K562 (cell line): ENCODE results near the gene FAM171A2. TPM values are rescaled to one million over a fixed set of nuclear protein-coding genes. Genes with fewer than 3 reads are reported as not detected.
A peak's percentile ranks its signal among the peaks of the same experiment; 100 is the strongest.

ENCODE experiments used
- ADNP ChIP-seq: fragments of 200-800 bp; sonication (Bioruptor generic); IDR thresholded peaks from 2 replicates; pipeline ENCODE4 v1.6.1; 2016; ENCODE audit warnings: missing genetic modification characterization, missing compliant biosample characterization
- ATF7 ChIP-seq: fragments of 450-650 bp; IDR thresholded peaks from 2 replicates; pipeline ENCODE4 v1.7.1; 2014; ENCODE audit warnings: mild to moderate bottlenecking, moderate library complexity
- BRD4 ChIP-seq: fragments of 200-600 bp; sonication (generic); IDR thresholded peaks from 2 replicates; pipeline ENCODE4 v1.6.1; 2017; ENCODE audit warnings: inconsistent platforms
- NONO ChIP-seq, 2 experiments: fragments of 200-400 bp in 1 of 2; fragments of 450-650 bp in 1 of 2; formaldehyde crosslinking in 1 of 2; IDR thresholded peaks; 2 replicates each; pipeline ENCODE4 v1.6.1; 2017; ENCODE audit warnings: low read depth in 2 of 2, mild to moderate bottlenecking in 2 of 2, moderate library complexity in 2 of 2, low read length in 1 of 2
- NR3C1 ChIP-seq: sonication (generic); formaldehyde crosslinking; IDR thresholded peaks from 2 replicates; pipeline ENCODE4 v1.8.1; 2022; ENCODE audit warnings: missing genetic modification reagents
- PCBP1 ChIP-seq: fragments of 200-400 bp; formaldehyde crosslinking; IDR thresholded peaks from 2 replicates; pipeline ENCODE4 v1.6.1; 2018; ENCODE audit warnings: mild to moderate bottlenecking, low read depth, low read length; ENCODE audit not compliant: poor library complexity, severe bottlenecking
- PPARD ChIP-seq: fragments of 250-450 bp; sonication (Bioruptor Pico); IDR thresholded peaks from 2 replicates; pipeline ENCODE4 v1.8.0; 2022; ENCODE audit warnings: inconsistent platforms, mild to moderate bottlenecking, moderate library complexity
- RFX1 ChIP-seq: fragments of 450-650 bp; IDR thresholded peaks from 2 replicates; pipeline ENCODE4 v1.6.1; 2016; ENCODE audit warnings: mild to moderate bottlenecking, moderate library complexity
- SMAD3 ChIP-seq: fragments of 450-650 bp; formaldehyde crosslinking; conservative IDR thresholded peaks from 2 replicates; pipeline ENCODE4 v1.4.0; 2020; ENCODE audit warnings: mild to moderate bottlenecking
- SRSF9 ChIP-seq: fragments of 200-400 bp; formaldehyde crosslinking; IDR thresholded peaks from 2 replicates; pipeline ENCODE4 v1.6.1; 2017; ENCODE audit warnings: low read depth, low read length, borderline replicate concordance
- TBP ChIP-seq: optimal IDR thresholded peaks from 2 replicates; pipeline ENCODE3; 2011; ENCODE audit warnings: low read depth, low read length, improper control_type of control experiment
- TFAM ChIP-seq: fragments of 250-450 bp; sonication (Bioruptor Pico); conservative IDR thresholded peaks from 2 replicates; pipeline ENCODE4 v1.5.0; 2021; ENCODE audit warnings: mild to moderate bottlenecking, moderate library complexity
- U2AF1 ChIP-seq: fragments of 200-400 bp; formaldehyde crosslinking; optimal IDR thresholded peaks from 2 replicates; pipeline ENCODE3; 2017; ENCODE audit warnings: mild to moderate bottlenecking, low read depth, low read length, moderate library complexity
- ZBTB9 ChIP-seq: fragments of 450-650 bp; formaldehyde crosslinking; IDR thresholded peaks from 2 replicates; pipeline ENCODE4 v1.4.0; 2020; ENCODE audit warnings: mild to moderate bottlenecking, moderate library complexity
- ZNF133 ChIP-seq: fragments of 250-450 bp; sonication (Bioruptor Pico); IDR thresholded peaks from 2 replicates; pipeline ENCODE4 v1.4.0; 2020; ENCODE audit warnings: mild to moderate bottlenecking
- ZNF253 ChIP-seq: fragments of 250-450 bp; sonication (Bioruptor Pico); conservative IDR thresholded peaks from 2 replicates; pipeline ENCODE4 v1.6.1; 2021; ENCODE audit warnings: mild to moderate bottlenecking
- ZNF584 ChIP-seq: fragments of 200-800 bp; sonication (Bioruptor generic); IDR thresholded peaks from 2 replicates; pipeline ENCODE4 v1.6.1; 2016; ENCODE audit warnings: low read depth, mild to moderate bottlenecking, missing genetic modification characterization, missing compliant biosample characterization
- ZNF609 ChIP-seq: sonication (generic); formaldehyde crosslinking; IDR thresholded peaks from 2 replicates; pipeline ENCODE4 v1.8.1; 2023; ENCODE audit warnings: missing genetic modification reagents, mild to moderate bottlenecking, borderline replicate concordance
- polyA plus RNA-seq, 8 experiments: library from polyadenylated mRNA; depleted of rRNA in 4 of 8; stranded (reverse) in 5 of 8; unstranded in 3 of 8; fragments of >200 nt; fragmentation: Nextera tagmentation in 2 of 8; fragmentation: Illumina TruSeq in 1 of 8; extraction: Ambion mirVana in 2 of 8; extraction: Trizol in 1 of 8; gene quantifications; 2 replicates each; pipeline versions ENCODE4 v1.2.1 to v1.2.3, GENCODE V29; 2011 to 2014; ENCODE audit warnings: inconsistent platforms in 1 of 8, missing spikeins in 1 of 8
- total RNA-seq, 7 experiments: library from RNA; depleted of rRNA in 6 of 7; stranded (reverse); fragments of >200 nt in 6 of 7; fragmentation: Illumina TruSeq in 2 of 7; extraction: Trizol in 2 of 7; gene quantifications; 2 replicates each; pipeline versions ENCODE4 v1.2.1 to v1.2.3, GENCODE V29; 2011 to 2021; ENCODE audit warnings: low replicate concordance in 1 of 7
- TF ChIP-seq, protein P1 (sequence below): fragments of 250-450 bp; sonication (Bioruptor Pico); IDR thresholded peaks from 2 replicates; pipeline ENCODE4 v1.4.0; 2020; ENCODE audit warnings: mild to moderate bottlenecking, moderate library complexity
- TF ChIP-seq, protein P2 (sequence below): fragments of 250-450 bp; sonication (Bioruptor Pico); IDR thresholded peaks from 2 replicates; pipeline ENCODE4 v1.6.1; 2021; ENCODE audit warnings: mild to moderate bottlenecking

Gene FAM171A2
- total and polyA plus RNA-seq, 9 of the 15 experiments (the other 6 are each of a cell fraction or from before 2014, with no cell fraction given): 0.10 to 10.2 (median 2.0) TPM; not detected in 1

- TF ChIP-seq ZNF584 (CRISPR knock-in tag): 0 out of 2 replicates have a peak, but pooled peaks have one; percentile 54
- TF ChIP-seq PCBP1: no peak
- TF ChIP-seq ADNP: no peak
- no peak for TF ChIP-seq NR3C1 (CRISPR knock-in tag)
- TF ChIP-seq U2AF1: no peak
- TF ChIP-seq, protein P1, sequence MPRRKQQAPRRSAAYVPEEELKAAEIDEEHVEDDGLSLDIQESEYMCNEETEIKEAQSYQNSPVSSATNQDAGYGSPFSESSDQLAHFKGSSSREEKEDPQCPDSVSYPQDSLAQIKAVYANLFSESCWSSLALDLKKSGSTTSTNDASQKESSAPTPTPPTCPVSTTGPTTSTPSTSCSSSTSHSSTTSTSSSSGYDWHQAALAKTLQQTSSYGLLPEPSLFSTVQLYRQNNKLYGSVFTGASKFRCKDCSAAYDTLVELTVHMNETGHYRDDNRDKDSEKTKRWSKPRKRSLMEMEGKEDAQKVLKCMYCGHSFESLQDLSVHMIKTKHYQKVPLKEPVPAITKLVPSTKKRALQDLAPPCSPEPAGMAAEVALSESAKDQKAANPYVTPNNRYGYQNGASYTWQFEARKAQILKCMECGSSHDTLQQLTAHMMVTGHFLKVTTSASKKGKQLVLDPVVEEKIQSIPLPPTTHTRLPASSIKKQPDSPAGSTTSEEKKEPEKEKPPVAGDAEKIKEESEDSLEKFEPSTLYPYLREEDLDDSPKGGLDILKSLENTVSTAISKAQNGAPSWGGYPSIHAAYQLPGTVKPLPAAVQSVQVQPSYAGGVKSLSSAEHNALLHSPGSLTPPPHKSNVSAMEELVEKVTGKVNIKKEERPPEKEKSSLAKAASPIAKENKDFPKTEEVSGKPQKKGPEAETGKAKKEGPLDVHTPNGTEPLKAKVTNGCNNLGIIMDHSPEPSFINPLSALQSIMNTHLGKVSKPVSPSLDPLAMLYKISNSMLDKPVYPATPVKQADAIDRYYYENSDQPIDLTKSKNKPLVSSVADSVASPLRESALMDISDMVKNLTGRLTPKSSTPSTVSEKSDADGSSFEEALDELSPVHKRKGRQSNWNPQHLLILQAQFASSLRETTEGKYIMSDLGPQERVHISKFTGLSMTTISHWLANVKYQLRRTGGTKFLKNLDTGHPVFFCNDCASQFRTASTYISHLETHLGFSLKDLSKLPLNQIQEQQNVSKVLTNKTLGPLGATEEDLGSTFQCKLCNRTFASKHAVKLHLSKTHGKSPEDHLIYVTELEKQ (CRISPR knock-in tag): no peak
- no peak for TF ChIP-seq ZBTB9 (CRISPR knock-in tag)
- no peak for TF ChIP-seq RFX1
- TF ChIP-seq TFAM (CRISPR knock-in tag): no peak
- TF ChIP-seq SMAD3 (CRISPR knock-in tag): no peak
- TF ChIP-seq ATF7: peak; percentile 55; the same call in 1 of the 2 replicates
- TF ChIP-seq SRSF9: no peak
- TF ChIP-seq ZNF133 (CRISPR knock-in tag): no peak
- no peak for TF ChIP-seq ZNF609
- TF ChIP-seq, protein P2, sequence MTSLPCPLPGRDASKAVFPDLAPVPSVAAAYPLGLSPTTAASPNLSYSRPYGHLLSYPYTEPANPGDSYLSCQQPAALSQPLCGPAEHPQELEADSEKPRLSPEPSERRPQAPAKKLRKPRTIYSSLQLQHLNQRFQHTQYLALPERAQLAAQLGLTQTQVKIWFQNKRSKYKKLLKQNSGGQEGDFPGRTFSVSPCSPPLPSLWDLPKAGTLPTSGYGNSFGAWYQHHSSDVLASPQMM (CRISPR knock-in tag): no peak
- TF ChIP-seq NONO (IDR thresholded peaks at IDR 0.05; ENCODE audit: low read depth in 2 of 2, low read length in 1 of 2): no peak
- TF ChIP-seq ZNF253 (CRISPR knock-in tag): no peak
- no peak for TF ChIP-seq BRD4
- TF ChIP-seq TBP: peak; percentile 34
- TF ChIP-seq PPARD (CRISPR knock-in tag): no peak
Observed at GRCh38 chr17:44389723-44390202, 26.1 kb upstream of the FAM171A2 start (continued).
